GM18861 (cell line): ENCODE measurements around the gene HOXA13.

Source experiments
- ATAC-seq: cut with Tn5 transposase; IDR thresholded peaks from one replicate; pipeline ENCODE4 v1.9.1; 2021; ENCODE audit not compliant: unreplicated experiment

The HOXA13 gene

GRCh38 chr7:27208998-27209397 lies 9.1 kb upstream of the HOXA13 start:
- ATAC-seq = no peak

- no peak for ATAC-seq
These were observed 7.6 kb upstream of the HOXA13 start for GRCh38 chr7:27207348-27207985.

GRCh38 chr7:27205325-27206280 lies 5.7 kb upstream of the HOXA13 start:
- no peak for ATAC-seq

GRCh38 chr7:27204851-27205322 lies 5.0 kb upstream of the HOXA13 start:
- ATAC-seq = no peak

- no peak for ATAC-seq
These were observed 4.2 kb upstream of the HOXA13 start for GRCh38 chr7:27203964-27204594.

- no peak for ATAC-seq
These were observed 3.6 kb upstream of the HOXA13 start for GRCh38 chr7:27203365-27203953.

- no peak for ATAC-seq
These were observed 2.9 kb upstream of the HOXA13 start for GRCh38 chr7:27202862-27203134.

GRCh38 chr7:27202018-27202861 lies 2.3 kb upstream of the HOXA13 start:
- ATAC-seq = no peak

GRCh38 chr7:27201580-27202017 lies 1.7 kb upstream of the HOXA13 start:
- ATAC-seq = no peak

- no peak for ATAC-seq
These were observed 1.1 kb upstream of the HOXA13 start for GRCh38 chr7:27200761-27201579.

- ATAC-seq = no peak
These were observed 755 bp downstream of the HOXA13 start for GRCh38 chr7:27198871-27199801.

GRCh38 chr7:27198138-27198841 lies 1.6 kb downstream of the HOXA13 start:
- ATAC-seq = no peak

GRCh38 chr7:27197137-27198042 lies 2.5 kb downstream of the HOXA13 start:
- no peak for ATAC-seq

GRCh38 chr7:27196287-27196767 lies 3.6 kb downstream of the HOXA13 start:
- ATAC-seq = no peak

GRCh38 chr7:27194686-27195379 lies 5.1 kb downstream of the HOXA13 start:
- no peak for ATAC-seq

- ATAC-seq = no peak
These were observed 5.9 kb downstream of the HOXA13 start for GRCh38 chr7:27194002-27194352.
